Measurements from ENCODE around the gene CEP112. TPM values are rescaled to one million over a fixed set of nuclear protein-coding genes. Genes with fewer than 3 reads are reported as not detected.
"Not testable (repeated sequence)": the region's sequence is repeated elsewhere in the genome, so short reads cannot be mapped to it uniquely, and the experiment has no call there.

The CEP112 gene
- total and polyA plus RNA-seq, 2 donors = 4.6 to 8.5 TPM

- H3K9me3 ChIP-seq (ENCODE audit: control insufficient read depth in 2 of 2, insufficient read depth in 1 of 2, low read length in 1 of 2); H3K36me3 ChIP-seq (ENCODE audit: control insufficient read depth in 2 of 2, insufficient read depth in 2 of 2, low read length in 1 of 2); H3K4me3 ChIP-seq (ENCODE audit: low read length in 2 of 2); H3K27ac ChIP-seq (ENCODE audit: low read depth in 1 of 2, low read length in 1 of 2); H3K27me3 ChIP-seq (ENCODE audit: control insufficient read depth in 2 of 2, insufficient read depth in 1 of 2, low read length in 1 of 2): not testable (repeated sequence)
- WGBS = 78% methylated on average over 2 of the region's 2 CpGs
- peaks cover 10 to 12% of the 10 kb centered on the region in 2 donors for H3K4me1 ChIP-seq (ENCODE audit: control insufficient read depth in 2 of 2, insufficient read depth in 2 of 2, low read length in 2 of 2)
- DNase-seq (ENCODE audit: low read depth in 6 of 9, low spot score in 9 of 9) = peak in 2 of 9 donors; percentile 29 to 62
Observed at GRCh38 chr17:65732667-65733066, 459.3 kb downstream of the CEP112 start.

- WGBS = 93% methylated on average over 3 of the region's 3 CpGs
- DNase-seq (ENCODE audit: low read depth in 6 of 9, low spot score in 9 of 9) = no peak
Observed at GRCh38 chr17:65730711-65731169, 461.2 kb downstream of the CEP112 start.

GRCh38 chr17:65729207-65729606, 462.7 kb downstream of the CEP112 start:
- Histone ChIP-seq H3K4me3 (ENCODE audit: low read length in 2 of 2) (no peak overlapping the region), H3K27me3 (ENCODE audit: control insufficient read depth in 2 of 2, insufficient read depth in 1 of 2, low read length in 1 of 2) (no peaks in the 10 kb centered on the region), H3K36me3 (ENCODE audit: control insufficient read depth in 2 of 2, insufficient read depth in 2 of 2, low read length in 1 of 2) (no peaks in the 10 kb centered on the region), H3K27ac (ENCODE audit: low read depth in 1 of 2, low read length in 1 of 2) (no peak overlapping the region), H3K9me3 (ENCODE audit: control insufficient read depth in 2 of 2, insufficient read depth in 1 of 2, low read length in 1 of 2) (no peaks in the 10 kb centered on the region), H3K4me1 (ENCODE audit: control insufficient read depth in 2 of 2, insufficient read depth in 2 of 2, low read length in 2 of 2) (peaks cover 9 to 10% of the 10 kb centered on the region in 2 donors)
- WGBS = 95% methylated on average over 3 of the region's 3 CpGs
- DNase-seq (ENCODE audit: low read depth in 6 of 9, low spot score in 9 of 9) = no peak

More at GRCh38 chr17:65730711-65731169, 461.2 kb downstream of the CEP112 start:
- no peaks in the 10 kb centered on the region for H3K9me3 ChIP-seq (ENCODE audit: control insufficient read depth in 2 of 2, insufficient read depth in 1 of 2, low read length in 1 of 2)
- H3K27me3 ChIP-seq (ENCODE audit: control insufficient read depth in 2 of 2, insufficient read depth in 1 of 2, low read length in 1 of 2) = no peaks in the 10 kb centered on the region
- no peak overlapping the region for H3K4me3 ChIP-seq (ENCODE audit: low read length in 2 of 2)
- H3K36me3 ChIP-seq (ENCODE audit: control insufficient read depth in 2 of 2, insufficient read depth in 2 of 2, low read length in 1 of 2) = no peaks in the 10 kb centered on the region
- no peak overlapping the region for H3K27ac ChIP-seq (ENCODE audit: low read depth in 1 of 2, low read length in 1 of 2)
- peaks cover 9 to 10% of the 10 kb centered on the region in 2 donors for H3K4me1 ChIP-seq (ENCODE audit: control insufficient read depth in 2 of 2, insufficient read depth in 2 of 2, low read length in 2 of 2)

GRCh38 chr17:65727832-65728231, 464.1 kb downstream of the CEP112 start:
- Histone ChIP-seq H3K36me3 (ENCODE audit: control insufficient read depth in 2 of 2, insufficient read depth in 2 of 2, low read length in 1 of 2) (no peaks in the 10 kb centered on the region), H3K27me3 (ENCODE audit: control insufficient read depth in 2 of 2, insufficient read depth in 1 of 2, low read length in 1 of 2) (no peaks in the 10 kb centered on the region), H3K27ac (ENCODE audit: low read depth in 1 of 2, low read length in 1 of 2) (no peak overlapping the region), H3K4me3 (ENCODE audit: low read length in 2 of 2) (no peak overlapping the region), H3K9me3 (ENCODE audit: control insufficient read depth in 2 of 2, insufficient read depth in 1 of 2, low read length in 1 of 2) (no peaks in the 10 kb centered on the region), H3K4me1 (ENCODE audit: control insufficient read depth in 2 of 2, insufficient read depth in 2 of 2, low read length in 2 of 2) (peaks cover 5 to 7% of the 10 kb centered on the region in 2 donors)
- DNase-seq (ENCODE audit: low read depth in 6 of 9, low spot score in 9 of 9) = no peak
- WGBS = 95% methylated on average over 2 of the region's 2 CpGs

- WGBS = 98% methylated on average over 2 of the region's 2 CpGs
- peaks cover under 1% of the 10 kb centered on the region in 2 donors for H3K4me1 ChIP-seq (ENCODE audit: control insufficient read depth in 2 of 2, insufficient read depth in 2 of 2, low read length in 2 of 2)
- no peak overlapping the region for H3K27ac ChIP-seq (ENCODE audit: low read depth in 1 of 2, low read length in 1 of 2)
- H3K9me3 ChIP-seq (ENCODE audit: control insufficient read depth in 2 of 2, insufficient read depth in 1 of 2, low read length in 1 of 2) = no peaks in the 10 kb centered on the region
- DNase-seq (ENCODE audit: low read depth in 6 of 9, low spot score in 9 of 9) = no peak
- H3K36me3 ChIP-seq (ENCODE audit: control insufficient read depth in 2 of 2, insufficient read depth in 2 of 2, low read length in 1 of 2) = no peaks in the 10 kb centered on the region
- no peak overlapping the region for H3K4me3 ChIP-seq (ENCODE audit: low read length in 2 of 2)
- H3K27me3 ChIP-seq (ENCODE audit: control insufficient read depth in 2 of 2, insufficient read depth in 1 of 2, low read length in 1 of 2) = no peaks in the 10 kb centered on the region
Observed at GRCh38 chr17:65727246-65727645, 464.7 kb downstream of the CEP112 start.

GRCh38 chr17:65723431-65724151, 468.3 kb downstream of the CEP112 start:
- Histone ChIP-seq H3K4me1 (ENCODE audit: control insufficient read depth in 2 of 2, insufficient read depth in 2 of 2, low read length in 2 of 2) (no peaks in the 10 kb centered on the region), H3K36me3 (ENCODE audit: control insufficient read depth in 2 of 2, insufficient read depth in 2 of 2, low read length in 1 of 2) (no peaks in the 10 kb centered on the region), H3K27ac (ENCODE audit: low read depth in 1 of 2, low read length in 1 of 2) (no peak overlapping the region), H3K27me3 (ENCODE audit: control insufficient read depth in 2 of 2, insufficient read depth in 1 of 2, low read length in 1 of 2) (no peaks in the 10 kb centered on the region), H3K4me3 (ENCODE audit: low read length in 2 of 2) (no peak overlapping the region), H3K9me3 (ENCODE audit: control insufficient read depth in 2 of 2, insufficient read depth in 1 of 2, low read length in 1 of 2) (no peaks in the 10 kb centered on the region)
- no peak for DNase-seq (ENCODE audit: low read depth in 6 of 9, low spot score in 9 of 9)
- WGBS = 91% methylated on average over 5 of the region's 5 CpGs

DNA sequence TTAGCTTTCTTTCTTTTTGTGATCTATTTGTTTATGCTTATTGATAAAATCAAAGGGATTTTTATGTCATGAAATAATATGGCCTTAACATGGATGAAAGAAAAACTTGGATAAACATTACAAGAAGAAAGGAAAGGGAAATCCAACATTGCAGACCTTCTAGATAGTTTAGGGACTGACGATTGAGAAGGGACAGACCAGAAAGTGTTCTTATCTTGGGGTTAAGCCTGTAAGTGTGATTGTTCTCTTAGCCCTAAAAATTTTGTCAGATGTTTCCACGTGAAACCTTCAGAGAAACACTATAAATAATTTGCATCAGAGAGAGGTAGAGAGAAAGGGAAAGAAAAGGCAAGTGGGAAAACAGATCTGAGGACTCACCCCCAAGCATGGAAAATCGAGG, 473.3 kb downstream of the CEP112 start:
- Histone ChIP-seq H3K9me3 (ENCODE audit: control insufficient read depth in 2 of 2, insufficient read depth in 1 of 2, low read length in 1 of 2) (no peaks in the 10 kb centered on the region), H3K4me3 (ENCODE audit: low read length in 2 of 2) (no peak overlapping the region), H3K4me1 (ENCODE audit: control insufficient read depth in 2 of 2, insufficient read depth in 2 of 2, low read length in 2 of 2) (no peaks in the 10 kb centered on the region), H3K36me3 (ENCODE audit: control insufficient read depth in 2 of 2, insufficient read depth in 2 of 2, low read length in 1 of 2) (no peaks in the 10 kb centered on the region), H3K27ac (ENCODE audit: low read depth in 1 of 2, low read length in 1 of 2) (no peak overlapping the region), H3K27me3 (ENCODE audit: control insufficient read depth in 2 of 2, insufficient read depth in 1 of 2, low read length in 1 of 2) (no peaks in the 10 kb centered on the region)
- WGBS = 78% methylated on average over 3 of the region's 3 CpGs
- DNase-seq (ENCODE audit: low read depth in 6 of 9, low spot score in 9 of 9) = no peak

- H3K36me3 ChIP-seq (ENCODE audit: control insufficient read depth in 2 of 2, insufficient read depth in 2 of 2, low read length in 1 of 2) = no peaks in the 10 kb centered on the region
- H3K27me3 ChIP-seq (ENCODE audit: control insufficient read depth in 2 of 2, insufficient read depth in 1 of 2, low read length in 1 of 2) = no peaks in the 10 kb centered on the region
- H3K4me1 ChIP-seq (ENCODE audit: control insufficient read depth in 2 of 2, insufficient read depth in 2 of 2, low read length in 2 of 2) = no peaks in the 10 kb centered on the region
- H3K9me3 ChIP-seq (ENCODE audit: control insufficient read depth in 2 of 2, insufficient read depth in 1 of 2, low read length in 1 of 2) = no peaks in the 10 kb centered on the region
- no peak overlapping the region for H3K27ac ChIP-seq (ENCODE audit: low read depth in 1 of 2, low read length in 1 of 2)
- no peak overlapping the region for H3K4me3 ChIP-seq (ENCODE audit: low read length in 2 of 2)
- 95% methylated on average over 9 of the region's 9 CpGs for WGBS
- no peak for DNase-seq (ENCODE audit: low read depth in 6 of 9, low spot score in 9 of 9)
Observed at GRCh38 chr17:65712383-65713267, 479.3 kb downstream of the CEP112 start.

DNA sequence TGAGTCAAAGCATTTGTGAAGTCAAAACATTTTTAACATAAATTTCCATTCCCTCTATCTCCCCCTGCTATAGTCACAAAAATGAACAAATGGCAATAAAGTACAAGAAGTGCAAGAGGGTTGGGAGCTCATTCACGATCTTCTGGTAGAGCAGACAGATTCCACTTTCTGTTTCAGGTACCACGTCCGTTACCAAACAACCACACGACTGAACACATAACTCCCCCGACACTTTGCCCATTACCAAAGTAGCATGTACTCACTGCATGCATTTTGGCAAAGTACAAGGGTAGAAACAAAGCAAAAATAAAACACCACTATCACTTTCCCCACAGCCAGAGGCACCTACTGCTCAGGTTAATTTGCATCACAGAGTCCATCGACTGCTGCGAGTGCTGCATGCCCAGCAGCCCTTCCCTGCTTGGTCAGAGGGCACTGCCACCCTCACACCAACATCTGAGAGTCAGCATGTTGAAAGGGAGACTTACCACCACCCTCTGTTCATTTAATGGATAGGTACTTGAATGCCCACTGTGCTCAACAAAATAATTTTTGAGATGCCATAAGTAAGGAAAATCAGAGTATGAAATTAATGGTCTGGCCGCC, 480.2 kb downstream of the CEP112 start:
- DNase-seq (ENCODE audit: low read depth in 6 of 9, low spot score in 9 of 9) = no peak
- 95% methylated on average over 8 of the region's 8 CpGs for WGBS
- H3K4me3 ChIP-seq (ENCODE audit: low read length in 2 of 2) = no peak overlapping the region
- no peaks in the 10 kb centered on the region for H3K27me3 ChIP-seq (ENCODE audit: control insufficient read depth in 2 of 2, insufficient read depth in 1 of 2, low read length in 1 of 2)
- H3K36me3 ChIP-seq (ENCODE audit: control insufficient read depth in 2 of 2, insufficient read depth in 2 of 2, low read length in 1 of 2) = no peaks in the 10 kb centered on the region
- no peaks in the 10 kb centered on the region for H3K4me1 ChIP-seq (ENCODE audit: control insufficient read depth in 2 of 2, insufficient read depth in 2 of 2, low read length in 2 of 2)
- no peaks in the 10 kb centered on the region for H3K9me3 ChIP-seq (ENCODE audit: control insufficient read depth in 2 of 2, insufficient read depth in 1 of 2, low read length in 1 of 2)
- H3K27ac ChIP-seq (ENCODE audit: low read depth in 1 of 2, low read length in 1 of 2) = no peak overlapping the region

Data from thymus (tissue), 11 donors.